Colonic mucosa (tissue), 4 donors: Measurements from ENCODE around the gene XRCC3. TPM values are rescaled to one million over a fixed set of nuclear protein-coding genes. Genes with fewer than 3 reads are reported as not detected.

Experiments
- DNase-seq: peaks from one replicate; pipeline ENCODE4 v3.0.0-alpha.2; 2020
- H3K27ac ChIP-seq: fragments of 200-600 bp; one replicate; pipeline ENCODE4 v1.8.0; 2021
- H3K27me3 ChIP-seq: fragments of 200-600 bp; one replicate; pipeline ENCODE4 v1.8.0; 2021
- H3K36me3 ChIP-seq: fragments of 200-600 bp; one replicate; pipeline ENCODE4 v1.8.0; 2021
- H3K4me1 ChIP-seq: fragments of 200-600 bp; one replicate; pipeline ENCODE4 v1.8.0; 2021; ENCODE audit warnings: mild to moderate bottlenecking
- H3K4me3 ChIP-seq: fragments of 200-600 bp; one replicate; pipeline ENCODE4 v1.8.0; 2021
- H3K9ac ChIP-seq, 2 donors: one replicate each; pipeline ENCODE4 v1.7.0; 2013; ENCODE audit warnings: control low read depth in 2 of 2, low read depth in 2 of 2, low read length in 2 of 2
- H3K9me3 ChIP-seq: fragments of 200-600 bp; one replicate; pipeline ENCODE4 v1.8.0; 2021
- CTCF ChIP-seq: fragments of 200-600 bp; IDR thresholded peaks from one replicate; pipeline ENCODE4 v1.8.0; 2022; ENCODE audit warnings: antibody characterized with exemption, mild to moderate bottlenecking
- intact Hi-C: fragments of 100-400 bp; cut with DNase I; formaldehyde crosslinking; loops from one replicate; pipeline ENCODE4 v1.14.1; 2022
- total RNA-seq, 2 donors: library from RNA; stranded (reverse); fragmentation: NEBNext Ultra II Directional in 1 of 2; extraction: Animal tissue kit (Norgen Biotek cat#: 25700) in 1 of 2; gene quantifications; one replicate each; pipeline ENCODE4 v1.2.1, GENCODE V29; 2021
- donor health status: healthy.
- donor health status: DM: no; HTN: no; CAD: no.
- donor health status: DM: no; HTN: no; CAD: no.

The XRCC3 gene
- total RNA-seq, 2 donors from 2014 or later, result 8.3 to 70.0 TPM

- Histone ChIP-seq H3K9ac (no peak overlapping the region), H3K9me3 (no peaks in the 10 kb centered on the region), H3K36me3 (no peaks in the 10 kb centered on the region), H3K27me3 (no peaks in the 10 kb centered on the region), H3K27ac (no peak overlapping the region), H3K4me1 (no peaks in the 10 kb centered on the region), H3K4me3 (no peak overlapping the region)
- DNase-seq, result no peak
- intact Hi-C loops, result no loop called here
- no peak for TF ChIP-seq CTCF
Measured at GRCh38 chr14:103705504-103706284, 9.6 kb downstream of the XRCC3 start.

GRCh38 chr14:103705118-103705503, 10.1 kb downstream of the XRCC3 start:
- H3K27me3 ChIP-seq, result no peaks in the 10 kb centered on the region
- no peak for DNase-seq
- no peaks in the 10 kb centered on the region for H3K9me3 ChIP-seq
- no peaks in the 10 kb centered on the region for H3K4me1 ChIP-seq
- no peaks in the 10 kb centered on the region for H3K36me3 ChIP-seq
- no peak for TF ChIP-seq CTCF
- intact Hi-C loops, result no loop called here
- H3K27ac ChIP-seq, result no peak overlapping the region
- H3K9ac ChIP-seq, result no peak overlapping the region
- no peak overlapping the region for H3K4me3 ChIP-seq

- no peak overlapping the region for H3K4me3 ChIP-seq
- intact Hi-C loops, result no loop called here
- H3K9ac ChIP-seq, result no peak overlapping the region
- H3K9me3 ChIP-seq, result no peaks in the 10 kb centered on the region
- no peak overlapping the region for H3K27ac ChIP-seq
- no peaks in the 10 kb centered on the region for H3K4me1 ChIP-seq
- no peaks in the 10 kb centered on the region for H3K27me3 ChIP-seq
- no peak for TF ChIP-seq CTCF
- no peaks in the 10 kb centered on the region for H3K36me3 ChIP-seq
- DNase-seq, result no peak
Measured at GRCh38 chr14:103704708-103705107, 10.5 kb downstream of the XRCC3 start.

GRCh38 chr14:103703433-103704385, 11.5 kb downstream of the XRCC3 start:
- intact Hi-C loops, result no loop called here
- Histone ChIP-seq H3K9ac (no peak overlapping the region), H3K27ac (no peak overlapping the region), H3K27me3 (no peaks in the 10 kb centered on the region), H3K36me3 (no peaks in the 10 kb centered on the region), H3K4me3 (no peak overlapping the region), H3K4me1 (no peaks in the 10 kb centered on the region), H3K9me3 (no peaks in the 10 kb centered on the region)
- no peak for TF ChIP-seq CTCF
- DNase-seq, result no peak

GRCh38 chr14:103702497-103703432, 12.5 kb downstream of the XRCC3 start:
- Histone ChIP-seq H3K4me3 (no peak overlapping the region), H3K36me3 (no peaks in the 10 kb centered on the region), H3K27me3 (no peaks in the 10 kb centered on the region), H3K9ac (no peak overlapping the region), H3K9me3 (no peaks in the 10 kb centered on the region), H3K4me1 (peaks cover 4% of the 10 kb centered on the region), H3K27ac (no peak overlapping the region)
- intact Hi-C loops, result no loop called here
- TF ChIP-seq CTCF, result no peak
- DNase-seq, result no peak
